NCI-H2196 (cell line): Measurements from ENCODE around the gene PASD1.
"Not testable (repeated sequence)": the region's sequence is repeated elsewhere in the genome, so short reads cannot be mapped to it uniquely, and the experiment has no call there.

Experiments
- DNase-seq: peaks from one replicate; lab custom pipeline; 2025; ENCODE audit not compliant: unreplicated experiment; lab: John Stamatoyannopoulos, UW

Gene PASD1

GRCh38 chrX:151609222-151609621 is 45.7 kb downstream of the PASD1 start:
- DNase-seq: no peak

- no peak for DNase-seq
These were observed 57.9 kb downstream of the PASD1 start for GRCh38 chrX:151621422-151621821.

- no peak for DNase-seq
These were observed 61.2 kb downstream of the PASD1 start for GRCh38 chrX:151624677-151625076.

DNA sequence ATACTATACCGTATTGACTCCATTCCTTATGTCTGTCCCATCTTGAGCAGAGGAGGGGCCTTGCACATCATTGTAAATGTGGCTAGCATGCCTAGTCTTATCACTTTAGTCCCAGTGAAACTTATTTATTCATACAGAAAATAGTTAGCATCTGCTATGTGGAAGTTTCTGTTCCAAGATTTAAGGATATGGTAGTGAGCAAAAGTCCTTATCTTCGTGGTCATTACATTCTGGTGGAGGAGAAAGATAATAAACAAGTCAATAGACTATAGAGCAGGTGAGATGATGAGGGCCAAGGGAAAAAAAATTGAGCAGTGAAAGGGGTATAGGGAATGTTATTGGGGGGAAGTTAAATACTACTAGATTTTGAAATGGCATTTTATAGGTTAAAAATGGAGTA is 68.3 kb downstream of the PASD1 start:
- no peak for DNase-seq

DNA sequence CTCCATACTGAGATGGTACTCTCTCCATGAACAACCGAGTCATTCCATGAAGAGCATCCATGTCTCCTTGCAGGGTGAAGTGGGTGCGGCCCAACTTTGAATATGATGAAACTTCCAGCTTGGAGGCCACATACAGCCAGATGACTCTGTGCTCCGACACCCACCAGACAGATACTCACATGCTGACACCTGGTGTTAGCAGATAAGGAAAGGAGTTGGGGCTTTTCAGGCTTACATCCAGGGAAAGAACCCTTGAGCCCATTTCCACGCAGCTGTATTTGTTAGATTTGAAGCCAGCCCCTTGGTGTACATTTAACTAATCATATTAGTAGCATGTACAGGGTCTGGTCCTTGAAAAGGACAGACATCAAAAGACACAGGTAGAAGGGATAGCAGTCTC is 69.7 kb downstream of the PASD1 start:
- DNase-seq: no peak

DNA sequence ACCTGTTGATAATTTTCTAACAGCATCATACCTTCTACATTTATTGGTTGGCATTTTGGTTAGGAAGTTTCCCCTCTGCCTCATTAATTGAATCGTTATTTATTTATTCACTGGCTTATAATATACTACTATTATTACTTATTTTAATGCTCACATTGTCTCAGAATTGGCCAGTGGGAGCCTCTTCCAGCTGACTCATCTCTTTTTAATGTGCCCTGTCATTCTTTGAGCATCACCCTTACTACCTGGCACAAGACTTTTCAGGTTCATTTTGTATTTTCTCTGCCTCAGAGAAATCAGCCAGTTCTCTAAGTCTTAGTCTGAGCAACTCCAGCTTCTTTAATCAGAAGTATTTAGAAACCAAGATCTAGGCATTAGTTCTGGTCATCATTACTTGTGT is 71.5 kb downstream of the PASD1 start:
- DNase-seq: no peak

DNA sequence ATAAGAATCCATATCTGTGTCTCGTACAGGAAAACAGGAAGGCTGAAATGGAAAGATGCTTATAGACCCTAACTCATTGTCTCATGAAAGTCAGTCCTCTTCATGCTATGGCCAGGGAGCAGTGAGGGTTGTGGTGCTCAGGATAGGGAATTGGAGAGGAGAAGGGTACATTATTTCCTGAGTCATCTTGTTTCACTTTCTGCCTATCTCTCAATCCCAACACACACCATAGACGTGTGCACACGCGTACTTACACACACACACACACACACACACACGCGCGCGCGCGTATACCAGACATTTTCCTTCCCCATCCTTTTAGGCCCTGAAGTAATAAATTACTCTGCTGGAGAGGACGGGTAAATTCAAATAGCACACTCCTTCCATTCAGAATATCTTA is 78.1 kb downstream of the PASD1 start:
- no peak for DNase-seq

- no peak for DNase-seq
These were observed 111.8 kb downstream of the PASD1 start for GRCh38 chrX:151675121-151675746.

DNA sequence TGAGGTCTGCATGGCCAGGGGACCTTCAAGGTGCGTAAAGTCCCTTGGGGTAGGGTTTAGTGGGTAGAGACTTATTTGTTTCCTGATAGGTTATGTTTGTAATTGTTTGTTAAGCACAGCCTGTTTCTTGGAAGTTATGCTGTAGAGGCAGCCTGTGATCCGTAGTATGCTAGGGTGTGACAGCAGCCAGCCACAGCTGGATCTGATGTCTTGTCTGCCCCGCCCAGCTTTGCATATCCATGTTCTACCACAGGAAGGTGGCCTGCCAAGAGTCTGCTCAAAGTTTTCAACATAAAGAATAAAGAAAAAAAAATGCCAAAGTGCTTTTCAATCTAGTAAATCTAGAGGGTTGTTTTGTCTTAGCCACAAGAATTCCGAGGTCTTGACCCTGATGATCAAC is 112.7 kb downstream of the PASD1 start:
- no peak for DNase-seq

DNA sequence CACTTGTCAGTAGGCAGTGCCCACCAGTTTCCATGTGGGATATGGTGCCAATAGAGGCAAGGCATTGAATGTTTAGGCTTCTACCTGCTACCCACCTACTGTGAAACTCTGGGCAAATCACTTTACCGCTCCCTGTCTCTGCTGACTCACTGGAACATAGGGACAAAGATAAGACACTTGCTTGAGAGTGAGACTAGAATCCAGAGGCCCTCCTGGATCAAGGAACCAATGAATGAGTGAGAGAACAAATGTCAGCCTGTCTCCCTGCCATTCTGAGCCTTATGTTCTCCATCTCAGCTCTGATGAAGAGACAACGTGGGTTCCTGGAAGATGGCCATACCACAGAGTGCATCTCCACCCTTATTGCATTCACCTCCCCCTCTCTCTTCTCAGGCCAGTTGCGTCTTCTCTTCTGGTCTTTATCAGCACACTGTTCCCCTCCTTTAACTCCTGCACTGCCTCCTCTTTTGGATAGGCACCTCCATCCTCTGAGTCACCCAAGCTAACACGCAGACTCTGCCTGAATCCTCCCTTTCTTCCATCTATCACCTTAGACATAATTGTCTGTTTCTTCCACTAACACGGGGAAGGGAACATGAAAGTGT is 116.4 kb downstream of the PASD1 start:
- DNase-seq: no peak

DNA sequence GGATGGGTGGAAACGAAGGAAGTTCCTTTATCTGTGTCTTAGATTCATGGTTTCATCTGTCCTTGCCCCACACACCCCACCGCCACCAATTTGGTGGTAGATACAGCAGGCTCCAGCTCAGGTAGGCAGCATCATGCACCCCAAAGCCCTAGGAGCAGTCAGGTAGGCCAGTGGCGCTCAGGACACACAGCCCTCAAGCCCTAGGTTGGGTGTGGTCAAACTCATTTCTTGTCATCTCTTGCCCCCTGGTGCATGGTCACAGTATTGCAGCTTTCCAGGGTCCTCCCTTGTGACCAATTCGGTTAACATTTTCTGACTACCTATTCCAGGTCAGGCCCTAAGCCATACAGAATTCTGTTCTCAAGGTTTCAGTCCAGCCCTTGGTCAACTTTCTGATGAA is 117.3 kb downstream of the PASD1 start:
- peak; percentile 33 for DNase-seq

GRCh38 chrX:151687635-151688034 is 124.2 kb downstream of the PASD1 start:
- DNase-seq: no peak

- no peak for DNase-seq
These were observed 125.2 kb downstream of the PASD1 start for GRCh38 chrX:151688695-151689094.

GRCh38 chrX:151692825-151693224 is 129.3 kb downstream of the PASD1 start:
- no peak for DNase-seq

DNA sequence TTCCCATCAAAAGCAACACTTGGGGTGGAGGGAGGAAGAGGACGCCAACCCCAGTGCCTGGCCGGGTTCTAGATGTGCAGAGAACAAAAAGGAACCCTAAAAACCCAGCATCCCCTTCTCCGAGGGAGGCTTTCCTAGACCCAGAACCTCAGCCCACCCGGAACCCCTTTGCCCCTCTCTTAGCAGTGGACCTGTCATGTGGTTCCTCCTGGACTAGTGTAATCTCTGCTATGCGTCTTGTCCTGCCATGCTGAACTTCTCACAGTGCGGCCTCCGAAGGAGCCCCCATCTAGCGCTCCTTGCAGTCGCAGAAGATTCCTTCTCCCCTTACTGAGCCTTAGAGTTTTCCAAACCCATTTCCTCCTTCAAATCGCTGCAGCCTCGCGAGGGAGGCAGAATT is 130.6 kb downstream of the PASD1 start:
- no peak for DNase-seq

DNA sequence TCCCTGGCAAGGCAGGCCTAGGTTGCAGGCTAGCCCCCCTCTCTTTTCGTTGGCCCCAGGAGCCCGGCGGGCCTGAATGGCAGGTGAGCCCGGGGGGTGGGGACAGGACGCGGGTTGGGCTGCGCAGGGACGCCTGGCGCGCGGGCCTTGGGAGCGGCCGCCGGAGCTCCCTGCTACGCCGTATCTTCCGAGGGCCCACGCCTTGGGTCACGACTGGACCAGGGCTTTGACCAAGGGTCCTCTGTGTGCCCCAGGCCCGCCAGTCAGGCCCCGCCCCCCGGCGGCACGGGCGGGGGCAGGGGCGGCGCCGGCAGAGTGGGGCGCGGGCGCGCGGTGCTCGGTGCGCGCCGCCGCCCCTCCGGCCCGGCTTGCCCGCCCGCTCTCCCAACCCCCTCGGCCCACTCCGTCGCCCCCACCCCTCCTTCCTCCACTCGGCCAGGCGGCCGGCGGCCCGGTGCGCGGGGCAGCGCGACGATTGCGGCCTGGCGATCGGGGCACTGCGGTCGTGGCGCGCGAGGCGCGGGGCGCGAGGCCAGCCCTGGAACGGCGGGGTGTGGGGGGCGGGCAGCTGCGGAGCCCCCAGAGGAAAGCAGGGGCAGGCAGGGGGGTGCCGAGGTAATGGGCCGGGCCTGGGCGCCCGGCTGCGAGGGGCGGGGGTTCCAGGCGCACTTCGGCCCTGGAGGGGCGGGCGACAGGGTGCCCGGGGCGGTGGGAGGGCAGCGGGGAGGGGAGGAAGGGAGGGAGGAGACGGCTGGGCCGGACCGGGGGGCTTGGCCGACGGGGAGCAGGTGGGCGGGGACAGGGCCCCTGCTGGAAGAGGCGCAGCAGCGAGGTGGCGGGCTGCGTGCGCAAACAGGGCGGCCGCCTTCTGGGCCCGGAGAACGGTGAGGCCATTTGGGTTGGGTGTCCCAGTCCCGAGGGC is 131.4 kb downstream of the PASD1 start, which contains the start of gene PRRG3:
Gene PRRG3, plus strand, starts transcription at position 798 of the 922 bp plus-strand sequence. CDS start 3,357 bp downstream, outside the sequence.
- no peak for DNase-seq

DNA sequence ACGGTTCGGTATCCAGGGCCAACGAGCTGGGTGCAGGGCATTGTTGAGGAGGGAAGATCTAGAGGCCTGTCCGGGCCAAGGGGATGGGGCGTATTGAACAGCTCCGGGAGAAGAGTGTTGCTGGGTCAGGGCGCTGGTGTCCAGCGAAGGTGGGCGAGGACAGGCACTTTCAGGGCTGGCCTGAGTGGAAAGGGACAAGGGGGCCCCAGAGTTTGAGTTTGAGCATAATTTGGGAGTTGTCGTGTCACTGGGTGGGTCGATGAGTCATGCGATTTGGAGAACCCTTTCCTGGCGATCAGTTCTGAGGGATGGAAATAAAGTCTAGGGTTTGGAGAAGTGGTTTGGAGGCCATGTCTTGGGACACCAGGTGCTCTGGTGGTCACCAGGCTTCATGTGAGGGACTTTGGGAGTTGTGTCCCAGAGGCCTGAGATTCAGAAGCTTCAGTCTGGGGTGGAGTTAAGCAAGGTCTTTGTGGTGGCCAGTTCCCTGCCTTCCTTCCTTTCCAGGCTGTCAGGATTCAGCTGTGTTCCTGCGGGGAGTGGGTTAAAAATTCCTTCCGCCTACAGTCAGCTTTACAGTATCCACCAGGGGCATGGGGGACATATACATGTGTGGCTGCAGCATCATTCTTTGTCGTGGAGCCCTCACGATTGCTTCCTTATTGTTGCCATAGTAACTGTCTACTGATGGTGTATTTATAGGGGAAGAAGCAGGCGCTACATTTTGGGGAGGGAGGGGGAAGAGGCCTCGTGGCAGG is 132.3 kb downstream of the PASD1 start:
- no peak for DNase-seq

DNA sequence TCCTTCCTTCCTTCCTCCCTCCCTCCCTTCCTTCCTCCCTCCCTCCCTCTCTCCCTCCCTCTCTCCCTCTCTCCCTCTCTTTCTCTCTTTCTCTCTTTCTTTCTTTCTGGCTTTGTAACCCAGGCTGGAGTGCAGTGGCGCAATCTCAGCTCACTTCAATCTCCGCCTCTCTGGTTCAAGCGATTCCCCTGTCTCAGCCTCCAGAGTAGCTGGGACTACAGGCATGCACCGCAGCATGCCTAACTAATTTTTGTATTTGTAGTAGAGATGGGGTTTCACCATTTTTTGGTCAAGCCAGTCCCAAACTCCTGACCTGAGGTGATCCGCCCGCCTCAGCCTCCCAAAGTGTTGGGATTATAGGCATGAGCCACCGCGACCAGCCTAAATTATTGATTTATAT is 133.6 kb downstream of the PASD1 start:
- not testable (repeated sequence) for DNase-seq

DNA sequence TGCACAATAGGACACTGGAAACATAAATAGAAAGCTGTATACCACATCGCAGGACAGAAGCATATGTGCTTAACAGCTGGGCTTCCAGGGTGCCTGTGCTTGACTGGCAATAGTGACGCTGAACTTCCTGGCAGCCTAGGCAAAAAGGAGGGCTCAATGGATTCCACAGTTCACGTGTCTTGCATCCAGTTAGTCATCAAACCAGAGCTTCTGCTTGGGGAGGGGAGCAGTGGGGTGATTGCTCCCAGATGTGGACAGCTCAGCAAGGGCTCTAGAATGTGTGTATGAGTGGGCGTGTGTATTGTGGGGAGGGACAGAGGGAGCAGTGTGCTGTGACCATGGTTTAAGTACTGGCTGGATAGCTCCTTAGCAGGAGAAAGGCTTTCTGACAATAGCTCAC is 134.0 kb downstream of the PASD1 start:
- no peak for DNase-seq

DNA sequence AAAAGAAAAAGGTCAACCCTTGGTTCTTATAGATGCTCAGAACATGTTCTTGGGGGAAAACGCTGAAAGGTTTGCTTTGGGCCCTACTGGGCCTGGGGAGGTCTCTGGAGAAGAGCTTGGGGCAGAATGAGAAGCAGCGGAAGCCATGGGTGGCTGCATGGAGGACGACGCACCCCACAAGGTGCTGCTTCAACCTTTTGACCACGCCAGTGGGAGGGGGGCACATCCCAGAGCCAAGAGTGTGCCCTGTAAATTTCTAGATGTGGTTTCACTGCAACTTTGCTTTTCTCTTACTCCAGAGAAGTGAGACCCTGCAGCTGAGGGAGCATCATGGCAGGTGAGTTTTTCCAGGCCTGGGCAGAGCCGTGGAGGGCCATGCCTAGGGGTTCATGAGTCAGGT is 135.0 kb downstream of the PASD1 start:
- DNase-seq: no peak

DNA sequence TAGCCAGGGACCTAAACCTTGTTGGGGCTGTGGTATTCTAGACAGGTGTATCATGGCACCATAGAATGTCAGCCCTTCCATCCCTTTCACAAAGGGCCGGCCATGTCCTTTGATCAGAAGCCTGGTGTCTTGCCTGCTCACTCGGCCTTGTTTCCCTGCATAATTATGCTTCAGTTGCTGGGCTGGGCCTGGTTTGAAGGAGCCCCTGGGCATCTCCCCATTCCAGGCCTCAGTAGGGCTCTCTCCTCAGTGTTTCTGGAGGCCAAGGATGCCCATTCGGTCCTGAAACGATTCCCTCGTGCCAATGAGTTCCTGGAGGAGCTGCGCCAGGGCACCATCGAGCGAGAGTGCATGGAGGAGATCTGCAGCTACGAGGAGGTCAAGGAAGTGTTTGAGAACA is 136.3 kb downstream of the PASD1 start:
- DNase-seq: no peak
